A673 (cell line): Measurements from ENCODE around the gene CCRL2.

ENCODE experiments used
- EZH2 ChIP-seq: fragments of 200-600 bp; sonication (generic); IDR thresholded peaks from 2 replicates; pipeline ENCODE4 v1.6.1; 2017; ENCODE audit warnings: borderline replicate concordance, low read depth, mild to moderate bottlenecking, mixed read lengths, antibody characterized with exemption, low read length; ENCODE audit not compliant: poor library complexity, severe bottlenecking
- TF ChIP-seq, protein P1 (sequence below): fragments of 300-800, 200-600 bp; sonication (generic); conservative IDR thresholded peaks from 2 replicates; pipeline ENCODE4 v1.5.1; 2017; ENCODE audit warnings: low read depth, mild to moderate bottlenecking, antibody characterized with exemption, low read length, moderate library complexity, mixed read lengths

DNA sequence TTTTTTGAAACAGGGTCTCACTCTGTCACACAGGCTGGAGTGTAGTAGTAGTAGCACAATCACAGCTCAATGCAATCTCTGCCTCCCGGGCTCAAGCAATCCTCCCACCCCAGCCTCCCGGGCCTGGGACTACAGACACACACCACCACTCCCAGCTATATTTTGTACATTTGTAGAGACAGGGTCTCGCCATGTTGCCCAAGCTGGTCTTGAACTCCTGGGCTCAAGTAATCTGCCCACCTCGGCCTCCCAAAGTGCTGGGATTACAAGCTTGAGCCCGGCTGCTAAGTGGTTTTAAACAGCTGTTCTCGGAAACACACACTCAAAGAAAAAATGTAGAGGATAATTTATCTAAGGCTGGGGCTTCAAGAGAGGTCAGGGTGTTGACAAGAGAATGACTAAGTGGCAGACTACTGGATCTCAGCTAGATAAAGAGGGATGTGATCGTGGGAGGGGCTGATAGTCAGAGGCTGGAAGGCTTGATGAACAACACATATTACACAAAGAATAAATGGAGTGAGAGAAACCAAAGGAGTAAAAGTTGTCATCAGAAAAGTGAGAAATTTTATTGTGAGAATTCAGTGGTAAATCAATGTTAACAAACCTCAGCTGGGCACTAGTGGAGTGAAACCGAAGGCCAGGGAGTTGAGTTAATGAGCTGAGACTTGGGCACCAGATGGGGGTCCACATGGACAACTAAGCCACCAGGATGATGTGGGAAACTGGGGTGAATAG lies 6.9 kb upstream of the CCRL2 start:
- TF ChIP-seq, protein P1, sequence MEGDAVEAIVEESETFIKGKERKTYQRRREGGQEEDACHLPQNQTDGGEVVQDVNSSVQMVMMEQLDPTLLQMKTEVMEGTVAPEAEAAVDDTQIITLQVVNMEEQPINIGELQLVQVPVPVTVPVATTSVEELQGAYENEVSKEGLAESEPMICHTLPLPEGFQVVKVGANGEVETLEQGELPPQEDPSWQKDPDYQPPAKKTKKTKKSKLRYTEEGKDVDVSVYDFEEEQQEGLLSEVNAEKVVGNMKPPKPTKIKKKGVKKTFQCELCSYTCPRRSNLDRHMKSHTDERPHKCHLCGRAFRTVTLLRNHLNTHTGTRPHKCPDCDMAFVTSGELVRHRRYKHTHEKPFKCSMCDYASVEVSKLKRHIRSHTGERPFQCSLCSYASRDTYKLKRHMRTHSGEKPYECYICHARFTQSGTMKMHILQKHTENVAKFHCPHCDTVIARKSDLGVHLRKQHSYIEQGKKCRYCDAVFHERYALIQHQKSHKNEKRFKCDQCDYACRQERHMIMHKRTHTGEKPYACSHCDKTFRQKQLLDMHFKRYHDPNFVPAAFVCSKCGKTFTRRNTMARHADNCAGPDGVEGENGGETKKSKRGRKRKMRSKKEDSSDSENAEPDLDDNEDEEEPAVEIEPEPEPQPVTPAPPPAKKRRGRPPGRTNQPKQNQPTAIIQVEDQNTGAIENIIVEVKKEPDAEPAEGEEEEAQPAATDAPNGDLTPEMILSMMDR = no peak
- no peak for TF ChIP-seq EZH2
